GM19467 (cell line): ENCODE measurements around the gene MAMDC4.
"Not testable (repeated sequence)": the region's sequence is repeated elsewhere in the genome, so short reads cannot be mapped to it uniquely, and the experiment has no call there.

Experiments used
- ATAC-seq: cut with Tn5 transposase; IDR thresholded peaks from one replicate; pipeline ENCODE4 v1.9.1; 2021; ENCODE audit warnings: mild to moderate bottlenecking, moderate library complexity; ENCODE audit not compliant: unreplicated experiment

The MAMDC4 gene

GRCh38 chr9:136824496-136825225 is 27.5 kb upstream of the MAMDC4 start:
- no peak for ATAC-seq

DNA sequence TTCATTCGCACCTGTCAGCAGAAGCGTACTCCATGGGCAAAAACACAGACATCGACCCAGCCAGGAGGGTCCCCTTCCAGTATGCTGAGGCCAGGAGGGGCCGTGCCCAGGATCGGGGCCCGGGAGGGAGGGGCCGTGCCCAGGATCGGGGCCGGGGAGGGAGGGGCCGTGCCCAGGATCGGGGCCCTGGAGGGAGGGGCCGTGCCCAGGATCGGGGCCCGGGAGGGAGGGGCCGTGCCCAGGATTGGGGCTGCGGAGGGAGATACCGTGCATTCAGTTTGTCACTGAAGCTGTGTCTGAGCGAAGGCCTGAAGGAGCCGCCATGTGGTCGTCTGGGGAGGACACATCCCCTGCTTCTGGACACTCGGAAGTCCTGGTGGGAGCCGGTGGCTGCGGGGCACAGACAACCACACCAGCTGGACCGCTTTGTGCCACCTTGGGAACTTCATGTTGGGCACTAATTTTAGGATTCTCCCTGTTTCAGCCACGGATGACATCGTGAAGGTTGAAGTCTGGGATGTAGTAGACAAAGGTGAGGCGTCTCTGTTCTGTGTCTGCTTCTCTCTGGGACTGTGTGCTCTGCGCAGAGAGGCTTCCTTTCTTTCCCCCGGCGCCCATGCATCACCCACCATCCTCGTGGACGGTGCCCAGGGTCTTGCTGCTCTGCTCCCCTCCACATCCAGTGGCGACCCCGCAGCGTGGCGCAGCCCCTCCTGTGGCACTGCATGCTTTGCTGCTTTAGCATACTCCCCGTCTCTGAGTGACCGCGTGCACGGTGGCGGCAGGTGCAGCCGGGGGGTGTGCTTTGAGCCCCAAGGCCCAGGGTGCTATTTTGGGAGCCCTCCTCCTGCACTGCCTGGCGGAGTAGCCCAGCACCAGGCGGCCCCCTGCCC is 26.6 kb upstream of the MAMDC4 start:
- no peak for ATAC-seq

DNA sequence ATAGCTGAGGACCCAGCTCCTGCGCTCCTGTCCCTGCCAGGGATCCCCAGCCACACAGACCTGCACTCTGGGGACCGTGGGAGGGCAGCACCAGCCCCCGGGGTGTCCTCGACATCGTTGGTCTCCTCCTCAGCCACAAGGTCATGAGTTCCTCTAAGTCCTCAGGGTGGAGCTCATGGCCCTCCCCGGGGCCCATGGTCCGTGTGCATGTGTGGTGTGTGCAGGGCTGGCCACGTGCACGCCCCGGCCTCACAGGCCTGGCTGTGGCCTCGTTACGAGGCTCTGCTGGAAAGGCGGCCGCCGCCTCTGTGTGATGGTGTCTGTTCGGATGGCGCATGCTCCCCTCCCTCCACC is 26.0 kb upstream of the MAMDC4 start:
- ATAC-seq, result no peak

GRCh38 chr9:136826703-136827582 is 25.2 kb upstream of the MAMDC4 start:
- no peak for ATAC-seq

- no peak for ATAC-seq
These were observed 24.2 kb upstream of the MAMDC4 start for GRCh38 chr9:136827794-136828473.

GRCh38 chr9:136828474-136829140 is 23.5 kb upstream of the MAMDC4 start:
- ATAC-seq, result no peak

DNA sequence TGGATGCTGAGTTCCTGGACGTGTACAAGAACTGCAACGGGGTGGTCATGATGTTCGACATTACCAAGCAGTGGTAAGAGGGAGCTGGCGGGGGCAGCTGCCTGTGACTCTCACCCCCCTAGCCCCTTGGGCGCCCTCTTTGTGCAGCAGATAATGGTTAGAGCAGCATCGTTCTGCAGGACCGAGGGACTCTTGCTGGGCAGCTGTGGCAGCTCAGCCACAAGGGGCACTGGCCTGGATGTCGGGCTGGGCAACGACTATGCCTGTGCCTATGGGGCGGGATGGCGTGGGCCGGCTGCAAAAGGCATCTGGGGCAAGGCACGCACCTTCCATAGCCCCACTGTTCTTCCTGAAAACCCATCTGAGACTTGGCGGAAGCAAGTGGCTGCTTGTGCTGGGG is 22.7 kb upstream of the MAMDC4 start:
- no peak for ATAC-seq

GRCh38 chr9:136829981-136830885 is 21.9 kb upstream of the MAMDC4 start:
- no peak for ATAC-seq

GRCh38 chr9:136831002-136831719 is 21.0 kb upstream of the MAMDC4 start:
- ATAC-seq, result no peak

GRCh38 chr9:136831720-136832104 is 20.4 kb upstream of the MAMDC4 start:
- no peak for ATAC-seq

DNA sequence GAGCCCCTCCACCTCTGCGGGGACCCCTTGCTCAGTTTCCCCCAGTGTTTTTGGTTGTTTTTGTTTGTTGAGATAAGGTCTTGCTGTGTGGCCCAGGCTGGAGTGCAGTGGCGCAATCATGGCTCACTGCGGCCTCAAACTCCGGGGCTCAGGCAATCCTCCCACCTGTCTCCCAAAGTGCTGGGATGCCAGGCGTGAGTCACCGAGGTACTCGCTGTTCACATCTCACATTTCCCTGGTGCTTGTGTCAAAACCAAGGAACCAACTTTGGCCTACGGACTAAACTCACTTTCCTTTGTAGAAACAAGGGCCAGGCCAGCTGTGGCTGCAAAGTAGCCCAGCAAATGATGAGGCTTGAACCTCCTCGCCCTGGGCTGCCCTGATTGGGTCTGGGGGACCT is 19.6 kb upstream of the MAMDC4 start:
- ATAC-seq, result no peak

GRCh38 chr9:136833381-136834048 is 18.6 kb upstream of the MAMDC4 start:
- not testable (repeated sequence) for ATAC-seq

DNA sequence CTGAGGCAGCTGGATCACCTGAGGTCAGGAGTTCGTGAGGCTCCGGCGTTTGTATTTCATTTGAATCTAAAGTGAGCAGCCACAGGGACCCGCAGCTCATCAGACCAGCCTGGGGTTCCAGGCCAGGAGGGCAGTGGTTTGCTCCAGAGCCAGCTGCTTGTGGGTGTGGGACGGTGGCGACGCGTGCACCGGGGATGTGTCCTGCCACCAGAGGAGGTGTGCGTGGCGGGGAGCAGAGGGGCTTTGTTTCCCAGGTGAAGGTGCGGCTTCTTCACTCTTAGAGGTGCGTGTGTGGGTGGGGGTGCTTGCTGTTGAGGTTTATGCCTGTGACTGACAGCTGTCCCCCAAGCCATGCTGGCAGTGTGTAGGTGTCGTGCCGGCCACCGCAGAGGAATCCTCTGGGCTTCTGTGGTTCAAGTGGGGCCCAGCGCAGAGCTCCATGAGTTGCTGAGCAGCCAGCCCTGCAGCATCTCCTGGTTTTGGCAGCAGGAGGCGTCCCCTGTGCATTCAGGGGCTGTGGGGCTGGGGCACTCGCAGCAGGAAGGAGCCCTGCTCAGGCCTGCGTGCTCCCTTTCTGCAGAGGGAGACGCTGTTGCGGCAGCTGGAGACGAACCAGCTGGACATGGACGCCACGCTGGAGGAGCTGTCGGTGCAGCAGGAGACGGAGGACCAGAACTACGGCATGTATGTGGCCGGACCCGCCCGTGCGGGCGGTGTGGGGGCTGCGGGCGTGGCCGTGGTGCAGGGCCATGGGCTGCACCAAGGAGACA is 16.8 kb upstream of the MAMDC4 start:
- no peak for ATAC-seq

DNA sequence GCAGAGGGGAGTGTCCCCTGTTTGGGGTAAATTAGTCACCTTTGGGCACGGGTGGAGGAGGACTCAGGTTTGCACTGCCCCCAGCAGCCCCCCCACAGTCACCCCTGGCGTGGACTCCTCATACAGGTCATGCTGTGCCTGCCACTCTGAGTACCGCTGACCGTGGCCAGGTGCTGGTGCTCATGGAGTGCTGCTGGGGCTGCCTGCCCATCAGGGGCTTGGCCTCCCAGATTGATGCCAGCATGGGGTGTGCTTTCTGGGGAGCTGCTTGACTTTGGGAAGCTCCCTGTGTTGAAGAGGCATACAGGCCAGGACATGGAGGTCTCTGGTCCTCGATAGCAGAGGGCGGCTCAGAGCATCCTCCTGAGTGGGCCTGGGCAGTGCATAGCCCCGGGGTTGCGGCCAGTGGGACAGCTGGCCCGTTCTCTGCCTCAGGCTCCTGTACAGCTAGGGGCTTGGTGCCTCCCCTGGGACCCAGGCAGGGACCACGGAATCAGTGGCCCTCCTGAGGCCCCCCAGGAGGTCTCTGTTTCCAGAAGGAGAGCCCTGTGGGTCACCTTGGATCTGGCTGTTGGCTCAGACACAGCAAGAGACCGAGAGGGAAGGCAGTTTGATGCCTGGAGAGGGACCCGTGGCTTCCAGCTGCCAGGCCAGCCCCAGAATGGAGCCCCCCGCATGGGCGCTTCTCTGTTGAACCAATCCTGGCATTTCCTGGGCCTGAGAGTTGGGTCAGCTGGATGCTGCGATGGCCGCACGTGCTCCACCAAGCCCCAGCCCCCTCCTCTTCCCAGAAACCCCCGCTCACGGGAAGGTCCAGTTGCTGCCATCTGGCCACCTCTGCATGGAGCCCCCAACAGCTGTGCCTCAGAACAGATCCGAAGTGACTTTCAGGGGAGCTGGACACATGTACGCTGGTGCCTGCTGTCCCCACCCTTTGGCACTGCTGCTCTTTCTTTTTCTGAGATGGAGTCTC is 15.9 kb upstream of the MAMDC4 start:
- ATAC-seq, result no peak

DNA sequence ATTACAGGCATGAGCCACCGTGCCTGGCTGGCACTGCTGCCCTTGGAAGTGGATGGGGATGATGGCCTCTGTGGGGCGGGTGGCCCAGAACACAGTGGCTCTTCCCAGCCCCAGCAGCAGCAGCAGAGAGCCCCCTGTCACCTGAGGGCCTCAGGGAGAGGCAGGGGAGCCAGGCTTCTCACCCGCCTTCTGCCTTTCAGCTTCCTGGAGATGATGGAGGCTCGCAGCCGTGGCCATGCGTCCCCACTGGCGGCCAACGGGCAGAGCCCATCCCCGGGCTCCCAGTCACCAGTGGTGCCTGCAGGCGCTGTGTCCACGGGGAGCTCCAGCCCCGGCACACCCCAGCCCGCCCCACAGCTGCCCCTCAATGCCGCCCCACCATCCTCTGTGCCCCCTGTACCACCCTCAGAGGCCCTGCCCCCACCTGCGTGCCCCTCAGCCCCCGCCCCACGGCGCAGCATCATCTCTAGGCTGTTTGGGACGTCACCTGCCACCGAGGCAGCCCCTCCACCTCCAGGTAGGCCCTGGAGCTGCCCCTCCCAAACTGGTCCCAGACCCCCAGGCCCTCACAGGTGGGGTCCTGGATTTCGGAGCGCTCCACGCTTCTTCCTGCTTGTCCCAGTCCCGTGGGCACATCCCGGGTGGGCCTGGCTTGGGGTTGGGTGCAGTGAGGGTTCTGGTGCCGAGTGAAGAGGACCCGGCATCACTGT is 14.8 kb upstream of the MAMDC4 start:
- ATAC-seq, result no peak
